Measurements from ENCODE around the gene PRKCH.

Gene PRKCH

GRCh38 chr14:61481701-61482100 lies 160.3 kb downstream of the PRKCH start:
- H3K27ac ChIP-seq (replicated peaks; ENCODE audit: low read length): no peak overlapping the region
- H3K4me1 ChIP-seq (ENCODE audit: control insufficient read depth in 2 of 2, insufficient read depth in 1 of 2, low read depth in 1 of 2, low read length in 2 of 2): peaks cover 0 to 4% of the 10 kb centered on the region in 2 donors
- no peak overlapping the region for H3K4me2 ChIP-seq (ENCODE audit: insufficient read depth, low read length, poor library complexity, severe bottlenecking)

GRCh38 chr14:61482348-61483206 lies 161.2 kb downstream of the PRKCH start:
- Histone ChIP-seq H2BK120ac (ENCODE audit: low read depth, low read length) (no peak overlapping the region), H2BK5ac (ENCODE audit: low read length) (no peak overlapping the region), H3K9ac (ENCODE audit: low read depth, low read length, poor library complexity) (no peak overlapping the region), H3K4ac (ENCODE audit: low read length) (no peak overlapping the region), H2BK12ac (ENCODE audit: low read length) (no peak overlapping the region), H3K79me1 (ENCODE audit: low read depth, low read length) (no peaks in the 10 kb centered on the region), H3K36me3 (replicated peaks in 1 of 2; ENCODE audit: control insufficient read depth in 2 of 2, insufficient read depth in 2 of 2, low read length in 2 of 2) (no peaks in the 10 kb centered on the region), H3K27ac (replicated peaks; ENCODE audit: low read length) (no peak overlapping the region), H2AK5ac (ENCODE audit: low read depth, low read length) (no peak overlapping the region), H3K18ac (ENCODE audit: low read length) (no peak overlapping the region), H4K91ac (ENCODE audit: low read depth, low read length, poor library complexity) (no peak overlapping the region), H2AFZ (ENCODE audit: low read length) (no peak overlapping the region), H3K4me3 (ENCODE audit: low read length in 2 of 2) (no peak overlapping the region), H3K14ac (ENCODE audit: low read length) (no peak overlapping the region), H3K27me3 (ENCODE audit: control insufficient read depth in 3 of 3, insufficient read depth in 3 of 3, low read depth in 1 of 3, low read length in 3 of 3) (peaks cover 0 to 2% (median 0%) of the 10 kb centered on the region in 3 experiments), H3K4me2 (ENCODE audit: insufficient read depth, low read length, poor library complexity, severe bottlenecking) (no peak overlapping the region), H2BK15ac (ENCODE audit: low read length) (no peak overlapping the region), H3K9me3 (replicated peaks in 1 of 2; ENCODE audit: control insufficient read depth in 2 of 2, insufficient read depth in 1 of 2, low read depth in 1 of 2, low read length in 2 of 2) (no peaks in the 10 kb centered on the region), H4K8ac (ENCODE audit: low read depth, low read length) (no peak overlapping the region), H3K23ac (ENCODE audit: low read depth, low read length, poor library complexity) (no peak overlapping the region), H3K4me1 (ENCODE audit: control insufficient read depth in 2 of 2, insufficient read depth in 1 of 2, low read depth in 1 of 2, low read length in 2 of 2) (peaks cover 0 to 4% of the 10 kb centered on the region in 2 donors)
- DNase-seq (ENCODE audit: low spot score): no peak
- WGBS, 2 donors (ENCODE audit: extremely low coverage in 2 of 2, insufficient read length in 2 of 2, insufficient replicate concordance in 1 of 2): no CpG with 5 or more reads among the region's 8 CpGs

More at GRCh38 chr14:61481701-61482100, 160.3 kb downstream of the PRKCH start:
- Histone ChIP-seq H2BK120ac (ENCODE audit: low read depth, low read length) (no peak overlapping the region), H4K8ac (ENCODE audit: low read depth, low read length) (no peak overlapping the region), H3K14ac (ENCODE audit: low read length) (no peak overlapping the region), H3K4ac (ENCODE audit: low read length) (no peak overlapping the region), H2AFZ (ENCODE audit: low read length) (no peak overlapping the region), H3K36me3 (replicated peaks in 1 of 2; ENCODE audit: control insufficient read depth in 2 of 2, insufficient read depth in 2 of 2, low read length in 2 of 2) (no peaks in the 10 kb centered on the region), H3K27me3 (ENCODE audit: control insufficient read depth in 3 of 3, insufficient read depth in 3 of 3, low read depth in 1 of 3, low read length in 3 of 3) (peaks cover 0 to 2% (median 0%) of the 10 kb centered on the region in 3 experiments), H3K9me3 (replicated peaks in 1 of 2; ENCODE audit: control insufficient read depth in 2 of 2, insufficient read depth in 1 of 2, low read depth in 1 of 2, low read length in 2 of 2) (no peaks in the 10 kb centered on the region), H3K18ac (ENCODE audit: low read length) (no peak overlapping the region), H3K9ac (ENCODE audit: low read depth, low read length, poor library complexity) (no peak overlapping the region), H2AK5ac (ENCODE audit: low read depth, low read length) (no peak overlapping the region), H2BK12ac (ENCODE audit: low read length) (no peak overlapping the region), H4K91ac (ENCODE audit: low read depth, low read length, poor library complexity) (no peak overlapping the region), H3K4me3 (ENCODE audit: low read length in 2 of 2) (no peak overlapping the region), H3K79me1 (ENCODE audit: low read depth, low read length) (no peaks in the 10 kb centered on the region), H2BK15ac (ENCODE audit: low read length) (no peak overlapping the region), H3K23ac (ENCODE audit: low read depth, low read length, poor library complexity) (no peak overlapping the region), H2BK5ac (ENCODE audit: low read length) (no peak overlapping the region)
- WGBS, 2 donors (ENCODE audit: extremely low coverage in 2 of 2, insufficient read length in 2 of 2, insufficient replicate concordance in 1 of 2): no CpG with 5 or more reads among the region's 5 CpGs
- no peak for DNase-seq (ENCODE audit: low spot score)

GRCh38 chr14:61483476-61483875 lies 162.1 kb downstream of the PRKCH start:
- H2BK12ac ChIP-seq (ENCODE audit: low read length): no peak overlapping the region
- peaks cover 0 to 2% (median 0%) of the 10 kb centered on the region in 3 experiments for H3K27me3 ChIP-seq (ENCODE audit: control insufficient read depth in 3 of 3, insufficient read depth in 3 of 3, low read depth in 1 of 3, low read length in 3 of 3)
- H2BK120ac ChIP-seq (ENCODE audit: low read depth, low read length): no peak overlapping the region
- no peak overlapping the region for H3K23ac ChIP-seq (ENCODE audit: low read depth, low read length, poor library complexity)
- no peak overlapping the region for H3K4me3 ChIP-seq (ENCODE audit: low read length in 2 of 2)
- no peak overlapping the region for H3K4me2 ChIP-seq (ENCODE audit: insufficient read depth, low read length, poor library complexity, severe bottlenecking)
- H3K18ac ChIP-seq (ENCODE audit: low read length): no peak overlapping the region
- no peak overlapping the region for H4K8ac ChIP-seq (ENCODE audit: low read depth, low read length)
- peaks cover 0 to 4% of the 10 kb centered on the region in 2 donors for H3K4me1 ChIP-seq (ENCODE audit: control insufficient read depth in 2 of 2, insufficient read depth in 1 of 2, low read depth in 1 of 2, low read length in 2 of 2)
- H3K4ac ChIP-seq (ENCODE audit: low read length): no peak overlapping the region
- H3K14ac ChIP-seq (ENCODE audit: low read length): no peak overlapping the region
- WGBS, 2 donors (ENCODE audit: extremely low coverage in 2 of 2, insufficient read length in 2 of 2, insufficient replicate concordance in 1 of 2): no CpG with 5 or more reads among the region's 7 CpGs
- H3K9ac ChIP-seq (ENCODE audit: low read depth, low read length, poor library complexity): no peak overlapping the region
- H3K27ac ChIP-seq (replicated peaks; ENCODE audit: low read length): no peak overlapping the region
- H3K79me1 ChIP-seq (ENCODE audit: low read depth, low read length): no peaks in the 10 kb centered on the region
- no peaks in the 10 kb centered on the region for H3K9me3 ChIP-seq (replicated peaks in 1 of 2; ENCODE audit: control insufficient read depth in 2 of 2, insufficient read depth in 1 of 2, low read depth in 1 of 2, low read length in 2 of 2)
- no peak for DNase-seq (ENCODE audit: low spot score)
- no peak overlapping the region for H2AFZ ChIP-seq (ENCODE audit: low read length)
- no peak overlapping the region for H2BK15ac ChIP-seq (ENCODE audit: low read length)
- H3K36me3 ChIP-seq (replicated peaks in 1 of 2; ENCODE audit: control insufficient read depth in 2 of 2, insufficient read depth in 2 of 2, low read length in 2 of 2): no peaks in the 10 kb centered on the region
- H4K91ac ChIP-seq (ENCODE audit: low read depth, low read length, poor library complexity): no peak overlapping the region
- no peak overlapping the region for H2BK5ac ChIP-seq (ENCODE audit: low read length)
- H2AK5ac ChIP-seq (ENCODE audit: low read depth, low read length): no peak overlapping the region

GRCh38 chr14:61484031-61484430 lies 162.7 kb downstream of the PRKCH start:
- peaks cover 2 to 4% of the 10 kb centered on the region in 2 donors for H3K4me1 ChIP-seq (ENCODE audit: control insufficient read depth in 2 of 2, insufficient read depth in 1 of 2, low read depth in 1 of 2, low read length in 2 of 2)
- H3K27ac ChIP-seq (replicated peaks; ENCODE audit: low read length): no peak overlapping the region
- H4K91ac ChIP-seq (ENCODE audit: low read depth, low read length, poor library complexity): no peak overlapping the region
- H4K8ac ChIP-seq (ENCODE audit: low read depth, low read length): no peak overlapping the region
- no peak overlapping the region for H3K23ac ChIP-seq (ENCODE audit: low read depth, low read length, poor library complexity)
- no peak overlapping the region for H2AFZ ChIP-seq (ENCODE audit: low read length)
- WGBS, 2 donors (ENCODE audit: extremely low coverage in 2 of 2, insufficient read length in 2 of 2, insufficient replicate concordance in 1 of 2): no CpG with 5 or more reads among the region's 9 CpGs
- H3K27me3 ChIP-seq (ENCODE audit: control insufficient read depth in 3 of 3, insufficient read depth in 3 of 3, low read depth in 1 of 3, low read length in 3 of 3): peaks cover 0 to 2% (median 0%) of the 10 kb centered on the region in 3 experiments
- no peak overlapping the region for H3K4ac ChIP-seq (ENCODE audit: low read length)
- no peak overlapping the region for H3K14ac ChIP-seq (ENCODE audit: low read length)
- DNase-seq (ENCODE audit: low spot score): no peak
- H3K79me1 ChIP-seq (ENCODE audit: low read depth, low read length): no peaks in the 10 kb centered on the region
- H3K4me2 ChIP-seq (ENCODE audit: insufficient read depth, low read length, poor library complexity, severe bottlenecking): no peak overlapping the region
- no peak overlapping the region for H2AK5ac ChIP-seq (ENCODE audit: low read depth, low read length)
- H2BK12ac ChIP-seq (ENCODE audit: low read length): no peak overlapping the region
- H3K36me3 ChIP-seq (replicated peaks in 1 of 2; ENCODE audit: control insufficient read depth in 2 of 2, insufficient read depth in 2 of 2, low read length in 2 of 2): no peaks in the 10 kb centered on the region
- no peak overlapping the region for H2BK5ac ChIP-seq (ENCODE audit: low read length)
- no peaks in the 10 kb centered on the region for H3K9me3 ChIP-seq (replicated peaks in 1 of 2; ENCODE audit: control insufficient read depth in 2 of 2, insufficient read depth in 1 of 2, low read depth in 1 of 2, low read length in 2 of 2)
- H3K4me3 ChIP-seq (ENCODE audit: low read length in 2 of 2): no peak overlapping the region
- H2BK15ac ChIP-seq (ENCODE audit: low read length): no peak overlapping the region
- no peak overlapping the region for H3K9ac ChIP-seq (ENCODE audit: low read depth, low read length, poor library complexity)
- no peak overlapping the region for H2BK120ac ChIP-seq (ENCODE audit: low read depth, low read length)
- no peak overlapping the region for H3K18ac ChIP-seq (ENCODE audit: low read length)

Measured in neuronal stem cell (in vitro differentiated cells).